GM19193 (cell line): ENCODE data around the gene STAMBPL1.

Experiments
- POLR2A ChIP-seq: IDR thresholded peaks from 4 replicates; pipeline ENCODE4 v1.6.1; 2011; ENCODE audit not compliant: insufficient read depth, insufficient read length; ENCODE audit errors: extremely low read depth

The STAMBPL1 gene

GRCh38 chr10:88852327-88852726, 27.7 kb upstream of the STAMBPL1 start:
- TF ChIP-seq POLR2A = no peak

- no peak for TF ChIP-seq POLR2A
These were observed 26.7 kb upstream of the STAMBPL1 start for GRCh38 chr10:88853155-88853881.

GRCh38 chr10:88854684-88855083, 25.4 kb upstream of the STAMBPL1 start:
- TF ChIP-seq POLR2A = no peak

GRCh38 chr10:88857831-88858230, 22.2 kb upstream of the STAMBPL1 start:
- no peak for TF ChIP-seq POLR2A

GRCh38 chr10:88858491-88858890, 21.6 kb upstream of the STAMBPL1 start:
- no peak for TF ChIP-seq POLR2A

GRCh38 chr10:88861036-88861435, 19.0 kb upstream of the STAMBPL1 start:
- TF ChIP-seq POLR2A = no peak

GRCh38 chr10:88865281-88865876, 14.7 kb upstream of the STAMBPL1 start:
- TF ChIP-seq POLR2A = no peak

- TF ChIP-seq POLR2A = no peak
These were observed 13.6 kb upstream of the STAMBPL1 start for GRCh38 chr10:88866454-88866853.

- no peak for TF ChIP-seq POLR2A
These were observed 10.0 kb upstream of the STAMBPL1 start for GRCh38 chr10:88870089-88870488.

- TF ChIP-seq POLR2A = no peak
These were observed 6.3 kb upstream of the STAMBPL1 start for GRCh38 chr10:88873757-88874156.

- TF ChIP-seq POLR2A = no peak
These were observed 5.8 kb upstream of the STAMBPL1 start for GRCh38 chr10:88874281-88874680.

GRCh38 chr10:88875081-88875480, 5.0 kb upstream of the STAMBPL1 start:
- no peak for TF ChIP-seq POLR2A

GRCh38 chr10:88877298-88877697, 2.7 kb upstream of the STAMBPL1 start:
- TF ChIP-seq POLR2A = no peak

GRCh38 chr10:88880282-88881076, 434 bp downstream of the STAMBPL1 start:
- TF ChIP-seq POLR2A = peak; percentile 85

- no peak for TF ChIP-seq POLR2A
These were observed 1.3 kb downstream of the STAMBPL1 start for GRCh38 chr10:88881320-88881719.
